H1 (cell line): ENCODE measurements around the gene RBM19. TPM values are rescaled to one million over a fixed set of nuclear protein-coding genes. Genes with fewer than 3 reads are reported as not detected.

Experiments used
- CBX5 ChIP-seq: fragments of 300-800, 300-1000 bp; sonication (generic); IDR thresholded peaks from 2 replicates; pipeline ENCODE4 v1.7.1; 2016; ENCODE audit warnings: antibody characterized with exemption, low read length, low read depth
- CHD7 ChIP-seq: fragments of 300-600 bp; sonication (generic); IDR thresholded peaks from 2 replicates; pipeline ENCODE4 v1.7.1; 2012; ENCODE audit warnings: low read length, moderate library complexity, mild to moderate bottlenecking, inconsistent platforms; ENCODE audit not compliant: insufficient replicate concordance
- CTCF ChIP-seq, 3 experiments: IDR thresholded peaks; 1 replicate in 2 of 3; 2 replicates in 1 of 3; pipeline versions ENCODE4 v1.5.1 to v1.6.1; 2011; ENCODE audit warnings: low read length in 3 of 3, mild to moderate bottlenecking in 3 of 3, inconsistent platforms in 2 of 3, low read depth in 1 of 3, moderate library complexity in 1 of 3; ENCODE audit not compliant: insufficient read depth in 1 of 3; ENCODE audit errors: control extremely low read depth in 1 of 3
- SUZ12 ChIP-seq: fragments of 200-600 bp; sonication (generic); IDR thresholded peaks from 2 replicates; pipeline ENCODE4 v1.6.1; 2012; ENCODE audit warnings: mild to moderate bottlenecking, inconsistent platforms, low read length, moderate library complexity, mixed read lengths
- TAF7 ChIP-seq: optimal IDR thresholded peaks from 2 replicates; pipeline ENCODE3; 2011; ENCODE audit warnings: low read depth, mild to moderate bottlenecking, inconsistent platforms, low read length, moderate library complexity, borderline replicate concordance
- polyA plus RNA-seq, 7 experiments: library from polyadenylated mRNA; depleted of rRNA in 3 of 7; stranded (reverse) in 5 of 7; unstranded in 2 of 7; fragments of >200 nt in 5 of 7; fragments of 200-250 nt in 2 of 7; gene quantifications; 1 replicate in 5 of 7; 2 replicates in 1 of 7; 4 replicates in 1 of 7; pipeline versions ENCODE4 v1.2.1 to v1.2.3, GENCODE V29; 2011 to 2013; ENCODE audit warnings: missing spikeins in 2 of 7, mixed read lengths in 2 of 7
- total RNA-seq: library from RNA; stranded (reverse); fragmentation: NEBNext Ultra II Directional; extraction: Animal tissue kit (Norgen Biotek cat#: 25700); gene quantifications from 2 replicates; pipeline ENCODE4 v1.2.1, GENCODE V29; 2021

Gene RBM19
- total and polyA plus RNA-seq, 2 of the 8 experiments (the other 6 are each of a cell fraction or from before 2014, with no cell fraction given), result 23.4 to 61.9 TPM

GRCh38 chr12:113820842-113821241 is 145.3 kb downstream of the RBM19 start (continued):
- TF ChIP-seq CHD7 (no peak), CBX5 (no peak), CTCF (IDR thresholded peaks at IDR 0.05; ENCODE audit: control extremely low read depth in 1 of 3, insufficient read depth in 1 of 3, low read depth in 1 of 3, low read length in 3 of 3) (no peak), TAF7 (no peak), SUZ12 (no peak)
